Hepatocyte (in vitro differentiated cells): ENCODE data around the gene MAPK8. TPM values are rescaled to one million over a fixed set of nuclear protein-coding genes. Genes with fewer than 3 reads are reported as not detected.

Experiments used
- DNase-seq: peaks from one replicate; pipeline ENCODE4 v3.0.0-alpha.2; 2016; ENCODE audit warnings: low spot score
- H2AFZ ChIP-seq: fragments of 200-600 bp; sonication (generic); 2 replicates; pipeline ENCODE4 v1.6.0; 2016; ENCODE audit warnings: antibody characterized with exemption, mild to moderate bottlenecking
- H3K27ac ChIP-seq: fragments of 200-600 bp; sonication (generic); 2 replicates; pipeline ENCODE4 v1.5.1; 2016; ENCODE audit warnings: mild to moderate bottlenecking
- H3K27me3 ChIP-seq: fragments of 200-600 bp; sonication (generic); 2 replicates; pipeline ENCODE4 v1.6.1; 2016
- H3K36me3 ChIP-seq: fragments of 200-600 bp; sonication (generic); replicated peaks from 2 replicates; pipeline ENCODE4 v1.5.1; 2016; ENCODE audit warnings: low read depth; ENCODE audit not compliant: insufficient read depth
- H3K4me1 ChIP-seq: fragments of 200-600 bp; sonication (generic); 2 replicates; pipeline ENCODE4 v1.5.1; 2016; ENCODE audit warnings: mild to moderate bottlenecking, moderate library complexity; ENCODE audit not compliant: insufficient read depth
- H3K4me2 ChIP-seq: fragments of 200-600 bp; sonication (generic); 2 replicates; pipeline ENCODE4 v1.6.0; 2016
- H3K4me3 ChIP-seq: fragments of 200-600 bp; sonication (generic); 2 replicates; pipeline ENCODE4 v1.5.1; 2016; ENCODE audit warnings: mild to moderate bottlenecking
- H3K79me2 ChIP-seq: fragments of 200-600 bp; sonication (generic); 2 replicates; pipeline ENCODE4 v1.6.0; 2017; ENCODE audit warnings: mild to moderate bottlenecking
- H3K9me2 ChIP-seq: fragments of 200-600 bp; sonication (generic); replicated peaks from 2 replicates; pipeline ENCODE4 v1.6.0; 2017; ENCODE audit warnings: mild to moderate bottlenecking; ENCODE audit not compliant: insufficient read depth
- H3K9me3 ChIP-seq: fragments of 200-600 bp; sonication (generic); 2 replicates; pipeline ENCODE4 v1.5.1; 2016; ENCODE audit warnings: low read depth, mild to moderate bottlenecking
- H4K20me1 ChIP-seq: fragments of 200-600 bp; sonication (generic); 2 replicates; pipeline ENCODE4 v1.6.0; 2016; ENCODE audit warnings: mild to moderate bottlenecking; ENCODE audit not compliant: insufficient read depth, poor library complexity, severe bottlenecking
- EZH2 ChIP-seq: fragments of 200-600 bp; sonication (generic); IDR thresholded peaks from 2 replicates; pipeline ENCODE4 v1.6.1; 2016; ENCODE audit warnings: antibody characterized with exemption, mild to moderate bottlenecking, borderline replicate concordance
- EZH2phosphoT487 ChIP-seq: fragments of 200-600 bp; sonication (generic); IDR thresholded peaks from one replicate; pipeline ENCODE4 v1.6.1; 2018; ENCODE audit warnings: antibody characterized with exemption, mild to moderate bottlenecking, low read depth, moderate library complexity; ENCODE audit not compliant: unreplicated experiment, severe bottlenecking
- WGBS: methylation state at CpG from one replicate; pipeline ENCODE4 v1.1.6; 2016; ENCODE audit warnings: low lambda C conversion rate; ENCODE audit errors: missing lambda C conversion rate; 5-methylcytosine and 5-hydroxymethylcytosine counted together
- polyA plus RNA-seq: library from polyadenylated mRNA; unstranded; fragments of >200 nt; fragmentation: Nextera tagmentation; extraction: Ambion mirVana; gene quantifications from 2 replicates; pipeline ENCODE4 v1.2.1, GENCODE V29; 2016
- total RNA-seq: library from RNA; depleted of rRNA; stranded (reverse); fragments of >200 nt; gene quantifications from 2 replicates; pipeline ENCODE4 v1.2.3, GENCODE V29; 2014
- TF ChIP-seq, protein P1 (sequence below): fragments of 200-600 bp; sonication (generic); IDR thresholded peaks from 2 replicates; pipeline ENCODE4 v1.5.1; 2016; ENCODE audit warnings: antibody characterized with exemption, mild to moderate bottlenecking; ENCODE audit not compliant: poor library complexity

MAPK8 gene
- total RNA-seq (73.2 and 81.3 TPM in 2 replicates), polyA plus RNA-seq (18.2 and 20.9 TPM in 2 replicates)

DNA sequence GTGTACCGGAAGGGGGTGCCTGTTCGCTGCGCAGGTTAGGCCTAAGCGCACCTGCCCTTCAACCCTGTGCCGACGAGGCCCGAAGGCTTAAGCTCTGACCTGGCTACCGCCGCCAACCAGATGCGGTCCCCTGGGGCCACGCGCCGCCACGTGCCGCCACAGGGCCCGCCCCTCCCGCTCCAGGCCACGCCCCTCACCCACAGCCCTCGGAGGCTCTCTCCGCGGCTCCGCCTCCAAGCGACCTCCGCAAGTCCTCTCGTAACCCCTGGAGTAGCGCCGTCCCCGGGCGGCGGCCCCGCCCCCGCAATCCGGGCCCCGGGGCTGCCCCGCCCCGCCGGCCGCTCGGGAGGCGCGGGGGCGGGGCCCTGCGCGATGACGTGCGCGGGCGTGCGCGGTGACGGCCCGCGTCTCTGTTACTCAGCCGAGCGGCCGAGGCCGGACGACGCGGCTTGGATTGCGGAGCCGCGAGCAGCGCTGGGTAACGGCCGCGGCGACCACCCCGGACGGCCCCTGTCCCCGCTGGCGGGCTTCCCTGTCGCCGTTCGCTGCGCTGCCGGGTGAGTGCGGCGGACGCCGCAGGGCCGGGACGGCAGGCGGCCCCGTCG lies at the start of gene MAPK8:
MAPK8 (plus strand) TSS at position 413 of the 605 bp plus-strand sequence. CDS start 94,984 bp downstream, outside the sequence.
- Histone ChIP-seq H3K4me3 (peak within 1 kb of the TSS; percentile 96), H2AFZ (peak within 1 kb of the TSS; percentile 90), H3K27ac (peak within 1 kb of the TSS; percentile 99), H3K4me2 (peak within 1 kb of the TSS; percentile 87), H3K27me3 (no peaks in the 10 kb centered on the region), H3K36me3 (no peaks in the 10 kb centered on the region), H3K79me2 (peaks cover 40% of the 10 kb centered on the region), H3K9me2 (no peaks in the 10 kb centered on the region), H4K20me1 (peaks cover 28% of the 10 kb centered on the region), H3K9me3 (no peaks in the 10 kb centered on the region), H3K4me1 (peaks cover 11% of the 10 kb centered on the region)
- peak; percentile 95 for DNase-seq
- WGBS: 1% methylated on average over 43 of the region's 86 CpGs
- TF ChIP-seq, protein P1, sequence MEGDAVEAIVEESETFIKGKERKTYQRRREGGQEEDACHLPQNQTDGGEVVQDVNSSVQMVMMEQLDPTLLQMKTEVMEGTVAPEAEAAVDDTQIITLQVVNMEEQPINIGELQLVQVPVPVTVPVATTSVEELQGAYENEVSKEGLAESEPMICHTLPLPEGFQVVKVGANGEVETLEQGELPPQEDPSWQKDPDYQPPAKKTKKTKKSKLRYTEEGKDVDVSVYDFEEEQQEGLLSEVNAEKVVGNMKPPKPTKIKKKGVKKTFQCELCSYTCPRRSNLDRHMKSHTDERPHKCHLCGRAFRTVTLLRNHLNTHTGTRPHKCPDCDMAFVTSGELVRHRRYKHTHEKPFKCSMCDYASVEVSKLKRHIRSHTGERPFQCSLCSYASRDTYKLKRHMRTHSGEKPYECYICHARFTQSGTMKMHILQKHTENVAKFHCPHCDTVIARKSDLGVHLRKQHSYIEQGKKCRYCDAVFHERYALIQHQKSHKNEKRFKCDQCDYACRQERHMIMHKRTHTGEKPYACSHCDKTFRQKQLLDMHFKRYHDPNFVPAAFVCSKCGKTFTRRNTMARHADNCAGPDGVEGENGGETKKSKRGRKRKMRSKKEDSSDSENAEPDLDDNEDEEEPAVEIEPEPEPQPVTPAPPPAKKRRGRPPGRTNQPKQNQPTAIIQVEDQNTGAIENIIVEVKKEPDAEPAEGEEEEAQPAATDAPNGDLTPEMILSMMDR: no peak
- TF ChIP-seq EZH2phosphoT487 (no peak), EZH2 (no peak)

DNA sequence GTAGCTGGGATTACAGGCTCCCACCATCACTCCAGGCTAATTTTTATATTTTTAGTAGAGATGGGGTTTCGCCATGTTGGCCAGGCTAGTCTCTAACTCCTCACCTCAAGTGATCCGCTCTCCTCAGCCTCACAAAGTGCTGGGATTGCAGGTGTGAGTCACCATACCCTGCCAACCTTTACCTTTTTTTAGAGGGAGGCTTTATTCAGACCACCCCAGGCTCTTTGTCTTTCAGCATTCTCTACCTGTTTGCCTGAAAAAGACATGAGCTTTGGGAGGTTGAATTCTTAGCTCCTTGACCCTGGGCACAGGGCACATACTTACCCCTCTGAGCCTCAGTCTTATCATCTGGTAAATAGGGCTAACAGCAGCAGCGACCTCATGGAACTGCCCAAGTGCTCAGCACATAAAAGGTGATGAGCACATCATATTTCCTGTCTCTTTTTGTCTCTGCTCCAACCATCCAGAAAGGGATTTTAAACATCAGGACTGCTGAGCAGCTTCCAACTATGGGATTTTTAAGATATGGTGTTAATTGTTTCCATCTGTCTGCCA lies 49.0 kb upstream of the MAPK8 start:
- H3K9me3 ChIP-seq: no peaks in the 10 kb centered on the region
- H3K4me1 ChIP-seq: peaks cover 3% of the 10 kb centered on the region
- no peaks in the 10 kb centered on the region for H3K36me3 ChIP-seq
- no peaks in the 10 kb centered on the region for H3K27me3 ChIP-seq
- 80% methylated on average over 3 of the region's 3 CpGs for WGBS
- no peak for TF ChIP-seq EZH2
- no peak overlapping the region for H3K4me3 ChIP-seq
- H4K20me1 ChIP-seq: no peaks in the 10 kb centered on the region
- H3K4me2 ChIP-seq: no peak overlapping the region
- H3K9me2 ChIP-seq: no peaks in the 10 kb centered on the region
- H3K79me2 ChIP-seq: no peaks in the 10 kb centered on the region
- DNase-seq: no peak
- peak overlapping the region; percentile 12 for H3K27ac ChIP-seq
- no peak overlapping the region for H2AFZ ChIP-seq

DNA sequence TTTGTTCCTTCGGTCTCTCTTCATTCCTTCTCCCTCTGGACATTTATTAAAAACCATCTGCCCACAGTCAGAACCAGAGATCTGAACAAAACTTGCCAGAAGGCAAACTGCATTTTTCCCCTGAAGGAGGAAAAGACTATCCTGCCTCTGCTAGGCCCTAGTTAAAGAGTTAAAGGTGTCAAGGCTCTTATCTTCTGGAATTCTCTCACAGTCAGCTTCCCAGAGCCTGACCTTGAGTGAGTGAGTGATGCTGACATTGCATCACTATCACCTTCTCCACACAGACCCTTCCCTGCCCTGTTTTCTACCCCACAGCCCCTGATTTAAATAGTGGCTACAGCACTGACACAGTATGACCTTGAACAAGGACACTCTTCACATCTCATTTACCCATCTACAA lies 48.4 kb upstream of the MAPK8 start:
- no peaks in the 10 kb centered on the region for H4K20me1 ChIP-seq
- H3K4me3 ChIP-seq: no peak overlapping the region
- H2AFZ ChIP-seq: no peak overlapping the region
- H3K27ac ChIP-seq: peak overlapping the region; percentile 12
- H3K4me1 ChIP-seq: no peaks in the 10 kb centered on the region
- DNase-seq: no peak
- H3K36me3 ChIP-seq: no peaks in the 10 kb centered on the region
- H3K79me2 ChIP-seq: no peaks in the 10 kb centered on the region
- no peak overlapping the region for H3K4me2 ChIP-seq
- no peaks in the 10 kb centered on the region for H3K27me3 ChIP-seq
- no peaks in the 10 kb centered on the region for H3K9me2 ChIP-seq
- H3K9me3 ChIP-seq: no peaks in the 10 kb centered on the region
- WGBS: 64% methylated on average over 1 of the region's 1 CpG
- TF ChIP-seq, protein P1: no peak
- no peak for TF ChIP-seq EZH2phosphoT487
- no peak for TF ChIP-seq EZH2

DNA sequence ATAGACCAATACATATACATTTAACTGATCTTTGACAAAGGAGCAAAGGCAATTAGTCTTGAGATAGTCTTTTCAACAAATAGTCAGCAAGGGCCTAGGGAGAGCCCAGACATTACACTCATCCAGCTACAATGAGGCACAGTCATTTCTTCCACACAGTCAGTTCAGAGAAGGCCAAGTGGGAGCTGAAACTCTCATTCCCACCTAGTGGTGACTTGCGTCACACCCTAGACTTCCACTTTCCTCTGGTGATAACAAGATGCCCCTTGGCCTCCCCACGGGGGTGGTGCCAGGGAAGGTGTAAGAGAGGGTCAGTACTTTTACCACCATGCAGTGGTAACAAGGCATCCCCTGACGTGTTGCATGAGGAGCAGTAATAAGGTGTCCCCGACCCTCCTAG lies 39.9 kb upstream of the MAPK8 start:
- 77% methylated on average over 4 of the region's 4 CpGs for WGBS
- Histone ChIP-seq H3K9me2 (no peaks in the 10 kb centered on the region), H3K27me3 (no peaks in the 10 kb centered on the region), H3K4me1 (no peaks in the 10 kb centered on the region), H2AFZ (no peak overlapping the region), H3K9me3 (no peaks in the 10 kb centered on the region), H3K36me3 (no peaks in the 10 kb centered on the region), H3K79me2 (no peaks in the 10 kb centered on the region), H3K27ac (no peak overlapping the region), H4K20me1 (no peaks in the 10 kb centered on the region), H3K4me3 (no peak overlapping the region), H3K4me2 (no peak overlapping the region)
- TF ChIP-seq EZH2phosphoT487 (no peak), EZH2 (no peak)
- TF ChIP-seq, protein P1: no peak
- DNase-seq: no peak
